HG03196 (cell line): ENCODE results near the gene DUXA.
"Not testable (repeated sequence)": the region's sequence is repeated elsewhere in the genome, so short reads cannot be mapped to it uniquely, and the experiment has no call there.

Experiments used
- ATAC-seq: cut with Tn5 transposase; IDR thresholded peaks from one replicate; pipeline ENCODE4 v1.9.1; 2021; ENCODE audit not compliant: unreplicated experiment

Gene DUXA

DNA sequence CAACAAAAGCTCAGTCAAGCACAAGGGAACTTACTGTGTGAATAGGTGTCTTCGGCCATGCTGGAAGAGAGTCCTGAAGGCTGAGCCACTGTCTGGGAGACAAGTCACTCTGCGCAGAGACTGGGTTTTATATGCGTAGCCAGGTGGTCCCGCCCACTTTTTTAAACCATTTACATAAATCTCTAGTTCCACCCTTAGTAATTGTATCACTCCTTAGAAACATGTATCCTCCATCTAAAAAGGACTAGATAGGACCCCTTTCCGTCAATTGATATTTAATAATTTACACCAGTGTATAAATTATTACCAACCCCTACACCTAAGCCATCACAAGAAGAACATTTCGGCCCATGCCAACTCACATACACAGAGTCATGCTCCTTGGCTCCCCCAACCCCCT is at the start of gene DUXA:
TSS of gene DUXA (minus strand) at position 101 of the 400 bp plus-strand sequence. CDS start at position 59, 42 bp downstream.
- no peak for ATAC-seq

DNA sequence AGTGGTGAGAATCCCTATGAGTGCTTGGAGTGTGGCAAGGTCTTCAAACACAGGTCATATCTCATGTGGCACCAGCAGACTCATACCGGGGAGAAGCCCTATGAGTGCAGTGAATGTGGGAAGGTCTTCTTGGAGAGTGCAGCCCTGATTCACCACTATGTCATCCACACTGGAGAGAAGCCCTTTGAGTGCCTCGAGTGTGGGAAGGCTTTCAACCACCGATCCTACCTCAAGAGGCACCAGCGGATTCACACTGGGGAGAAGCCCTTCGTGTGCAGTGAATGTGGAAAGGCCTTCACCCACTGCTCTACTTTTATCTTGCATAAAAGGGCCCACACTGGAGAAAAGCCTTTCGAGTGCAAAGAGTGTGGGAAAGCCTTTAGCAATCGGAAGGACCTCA is 44.8 kb upstream of the DUXA start:
- no peak for ATAC-seq

DNA sequence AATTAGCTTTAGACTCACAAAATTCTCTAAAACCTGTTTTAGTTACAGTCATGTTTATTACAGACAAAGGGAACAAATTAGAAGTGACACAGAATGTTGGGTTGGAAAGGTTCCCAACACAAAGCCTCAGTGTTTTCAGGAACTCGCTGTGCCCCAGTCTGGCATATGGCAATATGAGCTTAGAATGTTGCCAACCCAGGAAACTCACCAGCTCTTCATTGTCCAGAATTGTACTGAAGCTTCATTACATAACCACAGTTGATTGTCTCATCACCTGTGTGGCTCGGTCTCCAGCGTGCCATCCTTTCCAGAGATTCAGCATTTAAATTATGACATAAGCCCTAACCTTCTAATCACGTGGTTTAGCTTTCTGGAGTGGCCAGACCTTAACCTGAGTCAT is 43.1 kb upstream of the DUXA start:
- ATAC-seq, result no peak

DNA sequence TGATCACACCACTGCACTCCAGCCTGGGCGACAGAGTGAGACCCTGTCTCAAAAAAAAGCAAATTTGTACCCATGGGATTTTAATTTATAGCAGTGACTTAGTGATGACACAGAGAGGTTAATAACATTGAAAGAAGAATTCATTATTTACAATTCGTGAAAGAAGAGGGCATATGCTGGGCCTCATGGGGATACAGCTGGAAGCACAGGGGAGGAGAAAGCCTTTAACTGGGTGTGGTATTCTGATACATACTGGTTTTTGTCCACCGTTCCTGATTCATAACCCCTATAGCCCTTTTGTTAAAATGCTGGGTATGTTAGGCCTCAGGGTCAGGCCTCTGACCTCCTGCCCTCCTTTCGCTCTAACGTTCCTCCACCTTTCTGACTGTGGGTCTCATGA is 34.9 kb upstream of the DUXA start:
- ATAC-seq, result no peak

DNA sequence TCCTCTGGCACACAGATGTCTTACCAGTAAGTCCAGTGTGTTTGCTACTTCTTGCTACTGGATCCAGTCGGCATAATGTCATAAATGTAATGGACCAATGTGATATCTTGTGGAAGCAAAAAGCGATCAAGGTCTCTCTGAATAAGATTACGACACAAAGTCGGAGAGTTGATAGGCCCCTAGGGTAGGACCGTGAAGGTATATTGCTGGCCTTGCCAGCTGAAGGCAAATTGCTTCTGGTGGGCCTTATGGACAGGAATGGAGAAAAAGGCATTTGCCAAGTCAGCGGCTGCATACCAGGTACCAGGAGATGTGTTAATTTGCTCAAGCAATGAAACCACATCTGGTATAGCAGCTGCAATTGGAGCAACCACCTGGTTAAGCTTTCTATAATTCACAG is 30.6 kb upstream of the DUXA start:
- not testable (repeated sequence) for ATAC-seq

DNA sequence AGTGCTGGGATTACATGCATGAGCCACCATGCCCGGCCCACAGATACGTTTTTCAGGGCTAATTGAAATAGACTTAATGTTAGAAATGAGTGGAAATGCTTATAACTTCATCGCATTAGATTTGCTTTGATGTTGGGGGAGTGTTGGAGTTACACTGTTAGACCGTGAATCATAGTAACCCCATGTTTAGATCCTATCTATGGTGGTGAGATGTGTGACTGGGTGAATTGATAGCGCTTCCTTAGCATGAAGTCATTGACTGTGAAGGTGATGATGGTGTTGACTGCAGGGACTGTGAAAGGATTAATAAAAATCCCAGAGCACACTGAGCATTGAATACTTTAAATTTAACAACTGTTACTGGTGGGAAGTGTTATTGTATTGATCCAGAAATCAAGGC is 25.7 kb upstream of the DUXA start:
- no peak for ATAC-seq

DNA sequence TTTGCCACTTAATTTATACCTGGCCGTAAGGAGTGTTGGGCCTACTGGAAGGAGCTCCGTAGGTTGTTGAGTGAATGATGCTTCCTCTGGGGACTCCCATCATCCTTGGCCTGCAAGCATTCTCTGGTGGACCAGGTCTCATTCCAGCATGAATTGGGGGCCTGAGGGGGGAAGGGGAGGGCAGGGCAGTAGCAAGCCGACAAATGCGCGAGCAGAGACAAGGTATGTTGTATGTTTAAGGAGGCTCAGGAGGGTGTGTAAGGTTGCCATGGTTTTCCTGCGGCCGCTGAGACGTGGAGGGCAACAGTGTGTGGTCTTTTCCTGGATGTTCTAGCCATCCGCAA is 24.8 kb upstream of the DUXA start:
- ATAC-seq, result no peak

DNA sequence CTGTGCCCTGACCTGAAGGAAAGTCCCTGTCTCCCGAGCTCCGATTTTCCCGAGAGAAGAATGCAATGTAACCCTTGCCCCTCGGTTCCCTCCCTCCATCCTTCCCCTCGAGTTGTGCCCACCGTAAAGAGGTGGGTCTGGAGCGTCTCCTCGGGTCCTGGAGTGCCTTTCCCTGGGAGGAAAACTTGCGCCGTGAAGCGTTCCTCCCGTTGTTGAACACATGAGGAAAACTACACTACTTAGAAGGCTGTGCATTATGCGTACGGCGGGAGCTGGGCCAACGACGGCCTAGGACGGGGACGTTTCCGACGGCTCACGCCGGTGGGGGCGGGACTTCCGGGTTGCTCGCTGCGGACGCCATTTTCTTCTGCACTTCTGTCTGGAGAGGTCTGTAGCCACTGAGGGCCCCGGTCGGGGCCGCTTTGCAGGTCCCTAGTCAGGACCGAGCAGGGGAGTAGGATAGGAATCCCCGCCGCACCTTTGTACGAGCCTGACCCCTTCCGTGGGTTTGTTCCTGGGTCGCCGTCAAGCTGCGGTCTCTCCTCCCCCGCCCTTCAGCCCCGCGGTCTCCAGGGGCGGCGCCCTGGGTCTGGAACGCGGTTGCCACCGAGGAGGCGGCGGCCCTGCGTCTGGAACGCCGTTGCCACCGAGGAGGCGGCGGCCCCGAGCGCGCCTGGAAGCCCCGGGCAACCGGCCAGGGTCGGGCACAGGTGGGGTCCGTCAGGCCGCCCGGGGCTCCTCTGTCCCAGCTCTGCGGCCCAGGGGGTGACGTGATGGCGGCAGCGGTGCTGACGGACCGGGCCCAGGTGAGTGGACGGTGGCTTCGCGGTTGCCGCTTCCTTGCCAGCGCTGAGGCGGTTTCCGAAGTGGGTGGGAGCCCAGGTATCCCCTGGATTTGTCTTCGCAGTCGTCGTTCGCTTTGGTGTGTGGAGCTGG is 24.1 kb upstream of the DUXA start, which contains the start of gene ZNF264:
TSS of gene ZNF264 (plus strand) at position 360 of the 936 bp plus-strand sequence. CDS start at position 774, 414 bp downstream.
- ATAC-seq, result peak; percentile 95

DNA sequence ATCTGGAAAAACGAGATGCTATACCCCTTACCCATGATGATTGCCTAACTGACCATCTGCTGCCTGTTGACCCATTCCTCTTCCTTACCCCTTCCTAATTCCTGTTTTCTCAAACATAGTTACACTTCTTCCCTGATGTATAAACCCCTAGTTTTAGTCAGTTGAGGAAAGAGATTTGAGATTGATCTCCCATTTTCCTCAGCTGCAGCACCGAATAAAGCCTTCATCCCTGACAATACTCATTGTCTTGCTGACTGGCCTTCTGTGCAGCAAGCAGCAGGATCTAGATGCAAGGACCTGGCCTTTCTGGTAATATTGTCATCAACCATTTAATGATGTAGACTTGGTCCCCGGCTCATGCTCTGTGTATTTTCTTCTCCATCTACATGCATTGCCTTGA is 23.0 kb upstream of the DUXA start:
- ATAC-seq, result no peak

DNA sequence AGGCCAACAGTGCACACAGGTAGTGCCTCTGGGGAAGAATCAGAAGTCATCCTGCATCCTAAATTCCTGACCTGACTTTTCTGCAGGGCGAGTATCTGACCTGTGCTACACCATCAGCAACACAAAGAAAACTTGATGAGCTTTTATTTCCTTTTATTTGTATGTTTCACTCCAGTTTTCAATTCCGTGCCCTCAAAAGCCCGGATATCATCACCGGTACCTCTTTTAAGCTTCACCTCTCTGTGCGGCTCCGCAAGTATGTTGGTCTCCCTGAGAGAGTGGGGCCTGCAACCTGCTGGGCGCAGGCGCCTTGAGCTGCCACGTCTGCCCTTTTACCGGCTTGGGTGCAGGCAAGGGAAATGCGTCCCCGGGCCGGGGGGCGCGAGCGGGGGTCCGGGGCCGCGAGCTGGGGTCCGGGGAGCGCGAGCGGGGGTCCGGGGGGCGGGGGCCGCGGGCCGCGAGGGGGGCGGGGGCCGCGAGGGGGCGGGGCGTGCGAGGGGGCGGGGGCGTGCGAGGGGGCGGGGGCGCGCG is 4.3 kb upstream of the DUXA start:
- ATAC-seq, result no peak

DNA sequence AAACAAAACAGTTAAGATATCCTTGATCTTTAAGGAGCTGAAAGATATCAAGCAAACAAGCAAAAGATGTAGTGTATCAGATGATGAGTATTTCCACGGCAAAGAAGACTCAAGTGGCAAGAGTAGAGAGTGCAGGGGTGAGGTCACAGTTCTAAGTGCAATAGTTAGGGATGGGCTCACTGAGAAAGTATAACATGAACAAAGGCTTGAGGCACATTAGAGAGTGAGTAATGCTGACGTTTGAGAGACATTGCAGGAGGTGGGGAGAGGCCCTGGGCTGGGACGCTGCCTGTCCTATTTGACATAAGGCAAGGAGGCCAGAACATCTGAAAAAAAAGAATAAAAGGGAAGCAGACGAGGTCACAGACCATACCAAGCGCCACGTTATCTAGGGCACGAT is 1.4 kb downstream of the DUXA start:
- no peak for ATAC-seq

DNA sequence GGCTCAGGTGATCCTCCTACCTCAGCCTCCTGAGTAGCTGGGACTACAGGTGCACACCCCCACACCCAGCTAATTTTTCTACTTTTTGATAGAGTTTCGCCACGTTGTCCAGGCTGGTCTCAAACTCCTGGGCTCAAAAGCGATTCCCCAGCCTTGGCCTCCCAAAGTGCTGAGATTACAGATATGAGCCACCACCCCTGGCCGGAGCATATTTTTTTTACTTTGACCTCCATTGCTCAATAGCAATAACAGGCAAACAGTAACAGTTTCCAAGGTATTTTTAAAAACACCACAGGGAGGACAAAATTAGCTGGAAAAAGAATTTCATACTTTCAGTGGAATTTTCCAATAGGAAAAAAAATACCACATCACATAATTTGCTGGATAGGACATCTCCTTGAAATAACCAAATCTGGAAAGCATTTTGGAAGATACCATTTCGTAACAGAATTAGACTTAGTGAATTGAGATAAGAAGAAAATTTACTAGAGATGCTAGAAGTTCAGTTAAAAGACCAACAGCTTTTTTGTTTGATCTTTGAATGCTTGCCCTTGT is 5.2 kb downstream of the DUXA start:
- ATAC-seq, result no peak

DNA sequence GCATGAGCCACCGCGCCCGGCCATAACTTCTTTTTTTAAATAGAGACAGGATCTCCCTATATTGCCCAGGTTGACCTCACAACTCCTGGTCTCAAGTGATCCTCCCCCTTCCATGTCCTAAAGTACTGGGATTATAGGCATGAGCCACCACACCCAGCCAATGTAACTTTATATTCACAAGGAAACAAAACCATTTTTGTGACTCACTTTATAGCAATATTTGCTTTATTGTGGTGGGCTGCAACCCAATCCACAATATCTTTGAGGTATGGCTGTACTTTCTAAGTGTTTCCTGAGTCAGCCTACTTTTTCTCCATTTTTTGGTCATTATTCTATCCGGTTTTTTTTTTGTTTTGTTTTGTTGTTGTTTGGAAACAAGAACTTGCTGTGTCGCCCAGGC is 14.4 kb downstream of the DUXA start:
- ATAC-seq, result no peak

DNA sequence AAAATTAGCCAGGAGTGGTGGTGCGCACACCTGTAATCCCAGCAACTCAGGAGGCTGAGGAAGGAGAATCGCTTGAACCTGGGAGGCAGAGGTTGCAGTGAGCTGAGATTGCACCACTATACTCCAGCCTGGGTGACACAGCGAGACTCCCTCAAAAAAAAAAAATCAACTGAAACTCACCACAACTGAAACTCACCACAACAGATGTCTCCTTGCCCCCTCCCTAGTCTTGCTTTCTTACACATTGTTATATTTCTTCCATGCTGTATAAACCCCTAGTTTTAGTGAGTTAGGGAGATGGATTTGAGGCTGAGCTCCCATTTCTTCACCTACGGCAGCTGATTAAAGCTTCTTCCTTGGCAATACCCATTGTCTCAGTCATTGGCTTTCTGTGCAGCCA is 25.6 kb downstream of the DUXA start:
- ATAC-seq, result no peak

DNA sequence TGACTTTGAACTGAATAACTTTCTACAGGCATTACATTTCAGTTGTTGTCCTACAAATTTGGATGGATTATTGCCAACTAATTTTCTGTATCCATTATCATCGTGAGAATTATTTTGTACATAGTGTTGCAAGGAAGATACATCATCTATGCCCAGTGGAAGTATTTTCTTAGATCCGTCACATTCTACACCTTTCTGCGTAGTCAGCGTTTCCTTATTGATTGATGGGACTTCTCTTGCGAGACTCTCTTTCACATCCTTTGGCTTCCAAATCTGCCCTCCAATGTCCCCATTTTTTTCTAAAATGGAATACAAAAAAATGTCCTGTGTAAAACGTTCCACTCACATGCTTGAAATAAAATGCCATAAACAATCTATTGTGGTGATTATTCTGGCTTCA is 31.5 kb downstream of the DUXA start:
- no peak for ATAC-seq

DNA sequence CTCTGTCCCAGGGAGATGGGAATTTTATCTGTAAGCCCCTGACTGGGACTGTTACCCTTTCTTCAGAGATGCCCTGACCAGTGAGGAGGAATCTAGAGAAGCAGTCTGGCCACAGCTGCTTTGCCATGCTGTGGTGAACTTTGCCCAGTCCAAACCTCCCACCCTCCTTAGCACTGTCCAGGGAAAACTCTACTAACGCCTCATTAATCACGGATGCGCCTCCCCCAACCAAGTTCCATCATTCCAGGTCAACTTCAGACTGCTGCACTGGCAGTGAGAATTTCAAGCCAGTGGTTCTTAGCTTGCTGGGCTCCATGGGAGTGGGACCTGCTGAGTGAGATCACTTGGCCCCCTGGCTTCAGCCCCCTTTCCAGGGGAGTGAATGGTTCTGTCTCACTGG is 39.9 kb downstream of the DUXA start:
- ATAC-seq, result not testable (repeated sequence)

DNA sequence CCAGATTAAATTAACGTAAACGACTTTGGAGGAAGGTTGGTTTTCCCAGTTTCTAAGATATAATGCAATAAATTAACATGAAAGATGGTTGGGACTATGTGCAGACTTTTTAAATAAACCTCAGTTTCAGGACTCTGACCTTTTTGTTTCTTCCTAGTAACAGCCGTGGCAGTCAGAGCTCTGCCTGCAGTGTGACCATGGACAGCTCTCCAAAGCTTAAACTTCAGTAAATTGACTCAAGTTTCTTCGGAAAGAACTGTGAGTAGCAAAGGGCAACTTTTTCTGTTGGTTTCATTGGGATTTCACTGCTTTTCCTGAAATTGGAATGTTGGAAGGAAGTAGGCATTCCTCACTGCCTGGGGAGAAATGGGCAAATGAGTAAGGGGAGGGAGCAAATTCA is 43.4 kb downstream of the DUXA start:
- ATAC-seq, result no peak

DNA sequence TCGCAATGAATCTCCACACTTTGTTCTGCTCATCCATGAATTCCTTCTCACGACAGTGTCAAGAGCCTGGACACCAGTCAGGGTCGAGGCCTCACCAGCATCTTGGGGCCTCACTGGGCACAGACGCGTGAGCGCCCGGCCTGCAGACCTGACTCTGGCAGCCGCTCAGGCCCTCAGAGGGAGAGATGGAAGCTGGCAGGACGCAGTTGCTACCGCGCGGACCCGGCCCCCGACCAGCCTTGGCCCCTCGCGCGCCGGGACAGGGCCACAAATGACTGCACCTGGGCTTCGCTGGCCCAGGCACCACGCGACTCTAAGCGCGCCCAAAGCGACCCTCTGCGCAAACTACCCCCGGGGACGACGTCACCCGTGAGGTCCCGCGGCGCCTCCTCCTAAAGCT is 48.4 kb downstream of the DUXA start:
- no peak for ATAC-seq

DNA sequence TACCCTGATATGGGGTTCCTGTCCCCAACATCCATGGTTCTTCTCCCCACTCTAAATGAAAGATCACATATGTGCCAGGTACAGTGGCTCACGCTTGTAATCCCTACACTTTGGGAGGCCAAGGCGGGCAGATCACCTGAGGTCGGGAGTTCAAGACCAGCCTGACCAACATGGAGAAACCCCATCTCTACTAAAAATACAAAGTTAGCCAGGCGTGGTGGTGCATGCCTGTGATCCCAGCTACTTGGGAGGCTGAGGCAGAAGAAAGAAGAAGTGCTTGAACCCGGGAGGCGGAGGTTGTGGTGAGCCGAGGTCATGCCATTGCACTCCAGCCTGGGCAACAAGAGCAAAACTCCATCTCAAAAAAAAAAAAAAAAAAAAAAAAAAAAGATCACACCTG is 53.8 kb downstream of the DUXA start:
- ATAC-seq, result not testable (repeated sequence)

DNA sequence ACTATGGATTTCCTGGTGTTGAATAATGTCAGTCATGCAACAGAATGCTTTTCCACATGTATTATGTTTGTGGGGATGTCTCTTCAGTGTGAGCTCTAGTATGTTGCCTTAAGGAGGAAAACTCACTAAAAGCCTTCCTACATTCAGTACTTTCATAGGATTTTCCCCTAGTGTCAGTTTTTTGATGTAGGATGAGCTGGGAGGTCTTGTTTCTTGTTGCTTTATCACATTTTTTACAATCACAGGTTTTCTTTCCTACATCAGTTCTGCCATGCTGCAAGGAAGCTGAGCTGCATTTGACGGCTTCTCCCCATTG is 56.0 kb downstream of the DUXA start:
- no peak for ATAC-seq

DNA sequence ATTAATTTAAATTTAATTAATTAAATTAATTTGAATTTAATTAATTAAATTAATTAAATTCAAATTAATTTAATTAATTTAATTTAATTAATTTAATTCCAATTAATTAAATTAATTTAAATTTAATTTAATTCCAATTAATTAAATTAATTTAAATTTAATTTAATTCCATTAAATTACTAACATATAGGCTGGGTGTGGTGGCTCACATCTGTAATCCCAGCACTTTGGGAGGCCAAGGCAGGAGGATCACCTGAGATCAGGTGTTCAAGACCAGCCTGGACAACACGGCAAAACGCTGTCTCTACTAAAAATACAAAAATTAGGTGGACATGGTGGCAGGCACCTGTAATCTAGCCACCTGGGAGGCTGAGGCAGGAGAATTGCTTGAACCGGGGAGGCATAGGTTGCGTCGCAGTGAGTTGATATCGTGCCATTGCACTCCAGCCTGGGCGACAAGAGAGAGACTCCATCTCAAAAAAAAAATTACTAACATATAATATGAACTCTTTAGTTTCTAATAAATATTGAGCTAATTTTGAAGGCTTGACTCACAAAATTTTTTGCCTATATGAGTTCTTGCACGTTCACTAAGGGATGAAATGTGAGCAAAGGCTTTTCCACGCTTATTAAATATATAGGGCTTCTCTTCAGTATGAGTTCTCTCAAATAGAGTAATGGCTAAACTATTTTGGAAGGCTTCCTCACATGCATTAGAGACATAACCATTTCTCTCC is 56.5 kb downstream of the DUXA start:
- no peak for ATAC-seq

DNA sequence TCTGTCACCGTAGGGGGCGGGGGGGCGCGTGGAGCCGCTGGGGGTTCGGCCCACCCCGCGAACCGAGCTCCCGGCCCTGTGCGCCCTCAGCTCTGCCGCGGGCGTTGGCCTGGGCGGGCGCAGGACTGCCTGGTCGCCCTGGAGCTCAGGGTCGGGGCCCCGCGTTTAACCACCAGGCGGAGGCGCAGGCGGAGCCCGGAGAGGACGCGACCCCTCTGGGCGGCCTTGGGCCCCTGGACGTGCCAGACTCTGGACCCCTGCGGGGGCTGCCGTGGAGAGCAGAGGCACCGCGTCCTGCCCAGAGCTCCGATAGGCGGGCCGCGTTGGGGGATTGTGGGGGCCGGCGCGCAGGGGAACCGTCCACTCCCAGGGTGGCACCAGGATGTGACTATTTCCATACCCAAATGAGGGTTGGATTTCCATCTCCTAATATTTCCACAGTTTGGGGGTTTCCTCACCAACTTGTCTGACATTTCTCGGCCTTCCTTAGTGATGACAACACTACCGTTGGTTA is 60.5 kb downstream of the DUXA start:
- ATAC-seq, result no peak
